GM18511 (cell line): ENCODE data around the gene CDH20.

ENCODE experiments used
- ATAC-seq: cut with Tn5 transposase; IDR thresholded peaks from one replicate; pipeline ENCODE4 v1.9.1; 2021; ENCODE audit warnings: mild to moderate bottlenecking, moderate library complexity; ENCODE audit not compliant: unreplicated experiment

Gene CDH20

GRCh38 chr18:61502472-61502871 is 169.2 kb downstream of the CDH20 start:
- peak; percentile 73 for ATAC-seq

DNA sequence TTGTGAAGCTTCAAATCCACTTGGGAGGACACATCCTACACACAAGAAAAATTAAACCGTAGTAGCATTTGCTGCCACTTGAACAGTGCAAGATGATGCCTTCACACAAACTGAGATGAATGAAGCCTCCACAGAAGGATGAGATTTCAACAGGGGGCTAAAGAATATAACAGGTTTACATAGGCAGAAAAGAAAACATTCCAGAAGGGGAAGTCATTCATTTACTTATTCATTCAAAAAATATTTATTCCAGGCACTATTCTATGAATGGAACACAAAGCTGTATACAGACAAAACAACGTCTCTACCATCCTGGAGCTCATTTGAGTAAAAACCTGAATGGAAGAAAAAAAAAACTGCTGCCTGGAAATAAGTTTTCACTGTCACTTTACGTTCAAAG is 170.5 kb downstream of the CDH20 start:
- ATAC-seq: no peak

DNA sequence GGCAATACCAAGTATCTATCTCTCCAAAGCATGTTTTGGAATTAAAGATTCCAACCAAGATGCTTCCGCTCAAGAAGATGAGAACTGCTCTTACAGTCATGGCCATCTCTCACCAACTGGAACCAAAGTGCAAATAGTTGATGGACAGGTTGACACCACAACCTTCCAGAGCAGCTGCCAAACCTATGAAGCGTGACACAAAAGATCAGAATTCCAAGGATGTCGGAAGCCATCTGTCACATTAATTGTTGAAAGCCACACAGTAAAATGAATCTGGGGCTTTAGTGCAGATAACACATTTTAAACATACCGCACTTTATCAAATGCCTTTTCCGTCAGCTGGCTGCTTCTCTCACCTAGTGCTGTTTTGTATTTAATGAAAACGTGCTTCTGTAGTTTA is 195.7 kb downstream of the CDH20 start:
- no peak for ATAC-seq

DNA sequence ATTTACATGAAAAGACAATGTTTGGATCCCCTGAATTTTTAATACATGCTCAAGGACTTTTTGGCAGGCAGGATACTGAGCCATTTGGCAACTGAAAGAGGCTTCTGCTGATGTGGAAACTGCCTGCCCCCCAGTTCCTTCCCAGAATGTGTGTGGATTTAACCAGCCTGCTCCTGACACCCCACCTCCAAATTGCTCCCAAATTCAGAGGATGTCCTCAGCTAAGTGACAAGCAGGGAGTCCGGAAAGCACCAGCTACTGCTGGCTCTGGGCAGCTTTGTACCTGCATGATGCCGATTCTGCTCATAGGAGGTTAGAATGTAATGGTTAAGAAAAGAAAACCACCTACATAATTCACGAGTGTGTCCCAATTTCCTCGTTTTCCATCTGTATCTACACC is 197.5 kb downstream of the CDH20 start:
- ATAC-seq: no peak

DNA sequence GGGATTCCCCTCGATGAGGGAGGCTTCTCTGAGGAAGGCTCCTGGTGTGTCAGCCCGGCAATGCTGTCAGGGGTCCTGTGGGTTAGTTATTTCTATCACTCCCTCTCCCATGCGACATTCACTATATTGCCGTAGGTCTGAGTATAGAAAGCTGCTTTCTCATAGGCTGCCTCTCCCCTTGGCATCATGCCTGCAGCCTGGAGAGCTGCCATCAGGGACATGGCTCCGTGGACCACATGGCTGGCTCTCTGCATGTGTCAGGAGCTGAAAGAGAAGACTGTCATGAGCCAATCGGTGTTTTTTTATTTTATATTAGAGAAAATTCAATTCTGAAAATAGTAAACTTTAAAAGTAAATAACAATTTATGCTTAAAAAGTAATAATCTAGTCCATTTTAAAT is 198.0 kb downstream of the CDH20 start:
- no peak for ATAC-seq

GRCh38 chr18:61531891-61532290 is 198.7 kb downstream of the CDH20 start:
- no peak for ATAC-seq

GRCh38 chr18:61535401-61535800 is 202.2 kb downstream of the CDH20 start:
- no peak for ATAC-seq

GRCh38 chr18:61541673-61542072 is 208.4 kb downstream of the CDH20 start:
- ATAC-seq: no peak

- ATAC-seq: no peak
Observed at GRCh38 chr18:61542596-61542995, 209.4 kb downstream of the CDH20 start.

DNA sequence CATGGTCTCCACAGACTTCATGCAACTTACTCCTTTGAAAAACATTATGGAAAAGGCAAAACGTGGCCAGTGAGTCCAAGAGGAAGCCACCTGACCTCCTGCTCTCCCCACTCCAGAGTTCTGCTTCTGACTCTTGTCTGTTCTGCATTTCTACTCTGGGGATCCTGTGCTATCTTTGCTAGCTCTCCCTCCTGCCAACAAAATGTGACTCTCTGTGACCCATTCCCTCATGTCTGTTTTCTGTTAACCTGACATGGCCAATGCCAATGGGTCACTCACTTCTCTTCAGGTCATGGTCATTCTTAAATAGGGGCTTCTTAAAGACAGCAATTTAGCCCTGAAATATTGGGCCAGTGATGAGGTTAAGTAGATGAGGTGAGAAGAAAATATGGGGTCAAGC is 210.3 kb downstream of the CDH20 start:
- no peak for ATAC-seq

DNA sequence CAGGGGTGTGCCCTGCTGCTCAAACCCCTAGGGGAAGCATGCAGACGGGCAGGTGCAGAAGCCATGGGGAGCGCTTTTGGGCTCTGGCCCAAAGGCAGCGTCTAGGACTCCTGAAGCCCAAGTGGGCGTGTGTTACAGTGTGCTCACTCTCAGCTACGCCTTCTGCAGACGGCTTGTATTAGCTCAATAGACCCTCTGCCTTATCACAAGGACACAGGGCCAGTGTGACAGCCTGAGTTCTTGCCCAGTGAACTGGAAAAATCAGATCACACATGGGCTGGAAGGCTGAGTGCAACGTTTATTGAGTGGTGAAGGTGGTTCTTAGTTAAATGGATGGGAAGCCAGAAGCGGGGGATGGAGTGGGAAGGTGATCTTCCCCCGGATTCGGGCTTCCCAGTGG is 210.9 kb downstream of the CDH20 start:
- no peak for ATAC-seq

- no peak for ATAC-seq
Observed at GRCh38 chr18:61545281-61546245, 212.3 kb downstream of the CDH20 start.

- no peak for ATAC-seq
Observed at GRCh38 chr18:61546590-61546989, 213.4 kb downstream of the CDH20 start.

DNA sequence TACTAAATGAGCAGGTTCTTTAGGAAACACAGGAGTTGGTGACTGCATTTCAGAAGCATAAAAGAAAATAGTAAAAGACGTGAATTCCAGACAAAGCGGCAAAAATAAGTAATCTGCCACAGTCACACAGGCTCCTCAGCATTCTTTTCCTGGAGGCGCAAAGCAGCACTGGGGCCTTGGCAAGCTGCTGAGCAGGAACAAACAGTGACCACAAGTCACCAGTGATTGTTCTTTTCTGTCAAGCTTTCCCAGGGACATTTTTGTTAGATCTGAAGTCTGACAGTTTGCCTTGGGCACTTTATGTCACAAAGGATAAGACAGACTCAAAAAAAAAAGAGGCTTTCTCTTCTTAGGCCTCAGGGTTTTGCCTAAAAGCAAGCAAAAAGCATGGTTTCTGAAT is 216.2 kb downstream of the CDH20 start:
- ATAC-seq: no peak

DNA sequence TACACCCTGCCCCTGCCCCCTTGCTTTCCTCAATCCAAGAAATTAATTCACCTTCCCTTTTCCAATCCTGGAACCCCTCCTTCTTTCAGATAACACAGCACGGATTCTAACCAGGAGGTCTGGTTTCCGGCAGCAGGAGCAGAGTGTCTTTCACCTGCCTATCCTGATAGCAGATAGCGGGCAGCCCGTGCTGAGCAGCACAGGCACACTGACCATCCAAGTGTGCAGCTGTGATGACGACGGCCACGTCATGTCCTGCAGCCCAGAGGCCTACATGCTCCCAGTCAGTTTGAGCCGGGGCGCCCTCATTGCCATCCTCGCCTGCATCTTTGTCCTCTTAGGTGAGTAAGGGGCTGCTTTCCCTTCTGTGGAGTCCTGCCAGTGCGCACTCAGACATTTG is 216.7 kb downstream of the CDH20 start:
- ATAC-seq: no peak

DNA sequence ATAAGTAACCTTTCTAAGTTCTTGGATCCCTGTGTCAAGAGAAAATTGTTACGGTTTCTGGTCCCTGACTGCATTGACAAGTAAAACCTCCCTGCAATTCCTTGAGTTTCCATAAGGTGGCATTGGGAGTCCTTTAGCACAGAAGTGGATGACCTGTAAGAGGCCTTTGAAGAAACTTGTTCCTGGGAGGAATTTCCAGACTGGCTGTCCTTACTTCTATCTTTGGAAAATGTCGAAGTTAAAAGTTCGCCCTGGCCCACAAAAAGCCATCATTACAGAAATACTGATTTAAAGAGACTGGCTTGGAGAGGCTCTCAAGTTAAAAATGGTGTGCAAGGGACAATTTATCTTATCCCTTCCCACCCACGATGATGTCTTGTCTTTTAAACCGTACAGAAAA is 218.4 kb downstream of the CDH20 start:
- ATAC-seq: peak; percentile 87

- no peak for ATAC-seq
Observed at GRCh38 chr18:61553045-61553659, 219.9 kb downstream of the CDH20 start.

GRCh38 chr18:61554117-61554776 is 221.0 kb downstream of the CDH20 start:
- no peak for ATAC-seq

DNA sequence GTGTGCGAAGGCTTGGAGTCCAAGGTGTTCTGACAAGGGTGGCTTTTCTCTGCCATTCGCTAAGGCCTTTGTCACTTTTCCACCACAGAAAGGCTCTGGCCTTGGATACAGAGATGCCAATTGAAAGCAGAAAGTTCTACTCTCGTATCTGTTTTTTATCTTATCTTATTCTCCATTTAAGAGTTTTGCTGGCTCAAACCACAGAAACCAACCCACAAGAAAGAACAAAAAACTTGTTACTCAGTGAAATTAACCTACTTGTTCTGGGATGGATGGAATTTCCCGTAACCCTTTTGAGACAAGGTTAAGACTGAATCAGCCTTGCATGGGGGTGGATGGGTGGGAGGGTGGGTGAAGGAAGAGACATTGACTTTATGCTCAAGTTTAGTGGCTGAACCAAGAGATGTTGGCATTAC is 221.7 kb downstream of the CDH20 start:
- no peak for ATAC-seq

DNA sequence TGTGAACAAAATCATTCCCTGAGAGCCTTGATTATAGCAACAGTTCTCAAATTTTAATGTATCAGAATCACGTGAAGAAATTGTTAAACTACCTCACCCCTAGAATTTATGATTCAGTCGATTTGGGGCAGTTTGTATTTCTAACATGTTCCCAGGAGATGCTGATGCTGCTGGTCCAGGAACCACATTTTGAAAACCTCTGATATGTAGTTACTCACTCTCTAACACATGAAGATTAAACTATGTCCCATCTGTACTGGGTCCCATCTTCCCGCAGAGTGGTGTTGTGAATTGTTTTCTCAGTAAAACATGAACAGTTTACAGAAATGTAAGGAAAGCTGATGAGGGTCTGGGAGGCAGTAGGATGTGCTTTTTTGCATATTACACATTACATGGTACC is 223.1 kb downstream of the CDH20 start:
- ATAC-seq: no peak

GRCh38 chr18:61556862-61557261 is 223.6 kb downstream of the CDH20 start:
- ATAC-seq: no peak
